Peyer's patch (tissue), 4 donors: ENCODE data around the gene NARS2. TPM values are rescaled to one million over a fixed set of nuclear protein-coding genes. Genes with fewer than 3 reads are reported as not detected.

Experiments used
- DNase-seq, 3 donors: peaks; one replicate each; pipeline ENCODE4 v3.0.0-alpha.2; 2017 to 2019
- H3K27ac ChIP-seq, 4 donors: fragments of 200-600 bp; sonication (generic); one replicate each; pipeline ENCODE4 v1.5.1; 2016 to 2019
- H3K27me3 ChIP-seq, 2 donors: fragments of 200-600 bp; sonication (generic); one replicate each; pipeline ENCODE4 v1.5.1; 2019
- H3K36me3 ChIP-seq, 3 donors: fragments of 200-600 bp; sonication (generic); one replicate each; pipeline ENCODE4 v1.5.1; 2016 to 2019
- H3K4me1 ChIP-seq, 4 donors: fragments of 200-600 bp; sonication (generic); one replicate each; pipeline ENCODE4 v1.5.1; 2016 to 2019
- H3K4me3 ChIP-seq, 4 donors: fragments of 200-600 bp; sonication (generic); 1 replicate in 3 of 4; 2 replicates in 1 of 4; pipeline ENCODE4 v1.5.1; 2016 to 2019; ENCODE audit warnings: mild to moderate bottlenecking in 1 of 4
- H3K9me3 ChIP-seq, 4 donors: fragments of 200-600 bp; sonication (generic); one replicate each; pipeline ENCODE4 v1.5.1; 2016 to 2019; ENCODE audit warnings: mild to moderate bottlenecking in 1 of 4
- CTCF ChIP-seq, 6 experiments: fragments of 450-650 bp in 4 of 6; fragments of 200-600 bp in 2 of 6; sonication (generic) in 1 of 6; IDR thresholded peaks; one replicate each; pipeline ENCODE4 v1.5.1; 2017 to 2019; ENCODE audit warnings: antibody characterized with exemption in 6 of 6, mild to moderate bottlenecking in 3 of 6, moderate library complexity in 1 of 6
- POLR2A ChIP-seq, 2 donors: fragments of 450-650 bp; IDR thresholded peaks; one replicate each; pipeline ENCODE4 v1.5.1; 2017; ENCODE audit warnings: antibody characterized with exemption in 2 of 2, mild to moderate bottlenecking in 2 of 2, moderate library complexity in 2 of 2
- total RNA-seq, 4 donors: library from RNA; depleted of rRNA; stranded (reverse); fragments of >200 nt; gene quantifications; one replicate each; pipeline ENCODE4 v1.1.0, GENCODE V29; 2016

The NARS2 gene
- total RNA-seq, 4 donors from 2014 or later = 7.7 to 28.9 (median 10.7) TPM

DNA sequence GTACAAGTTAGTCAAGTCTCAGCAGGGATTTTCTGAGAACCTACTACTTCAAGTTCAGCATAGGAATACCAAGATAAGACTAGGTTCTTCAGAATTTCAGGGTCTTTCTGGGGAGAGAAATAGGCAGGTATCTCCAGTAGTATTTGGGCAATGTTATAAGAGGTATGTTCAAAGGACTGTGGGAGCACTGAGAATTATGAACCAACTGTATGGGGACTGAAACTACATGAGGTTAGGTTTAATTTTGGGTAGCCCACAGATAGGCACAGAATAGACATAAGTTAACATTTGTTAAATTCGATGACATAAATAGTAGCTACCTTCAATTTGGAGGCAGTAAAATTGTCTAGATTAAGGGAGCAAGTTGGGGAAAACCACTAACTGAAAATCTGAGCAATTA, 147.8 kb downstream of the NARS2 start:
- no peak for TF ChIP-seq POLR2A (IDR thresholded peaks at IDR 0.05)
- no peak for TF ChIP-seq CTCF (IDR thresholded peaks at IDR 0.05)
- H3K27me3 ChIP-seq = no peaks in the 10 kb centered on the region
- H3K36me3 ChIP-seq = no peaks in the 10 kb centered on the region

GRCh38 chr11:78425399-78426070, 149.1 kb downstream of the NARS2 start:
- Histone ChIP-seq H3K36me3 (no peaks in the 10 kb centered on the region), H3K4me3 (no peak overlapping the region), H3K27me3 (no peaks in the 10 kb centered on the region), H3K4me1 (peaks cover 0 to 4% (median 0%) of the 10 kb centered on the region in 4 donors), H3K9me3 (no peaks in the 10 kb centered on the region), H3K27ac (peak overlapping the region in 2 of 4 donors; percentile 27 to 70)
- no peak for DNase-seq
- TF ChIP-seq CTCF (IDR thresholded peaks at IDR 0.05) (no peak), POLR2A (IDR thresholded peaks at IDR 0.05) (no peak)

More for the DNA sequence above, 147.8 kb downstream of the NARS2 start:
- Histone ChIP-seq H3K4me1 (no peaks in the 10 kb centered on the region), H3K9me3 (no peaks in the 10 kb centered on the region), H3K4me3 (no peak overlapping the region), H3K27ac (no peak overlapping the region)
- no peak for DNase-seq

GRCh38 chr11:78424334-78425270, 150.1 kb downstream of the NARS2 start:
- Histone ChIP-seq H3K9me3 (no peaks in the 10 kb centered on the region), H3K4me1 (peaks cover 0 to 13% (median 0%) of the 10 kb centered on the region in 4 donors), H3K27me3 (no peaks in the 10 kb centered on the region), H3K4me3 (no peak overlapping the region), H3K36me3 (no peaks in the 10 kb centered on the region), H3K27ac (peak overlapping the region in 3 of 4 donors; percentile 20 to 70 (median 27))
- no peak for DNase-seq
- no peak for TF ChIP-seq POLR2A (IDR thresholded peaks at IDR 0.05)
- no peak for TF ChIP-seq CTCF (IDR thresholded peaks at IDR 0.05)

GRCh38 chr11:78423241-78423640, 151.4 kb downstream of the NARS2 start:
- H3K27me3 ChIP-seq = no peaks in the 10 kb centered on the region
- no peaks in the 10 kb centered on the region for H3K36me3 ChIP-seq
- H3K4me3 ChIP-seq = no peak overlapping the region
- DNase-seq = no peak
- H3K9me3 ChIP-seq = no peaks in the 10 kb centered on the region
- TF ChIP-seq CTCF (IDR thresholded peaks at IDR 0.05) = no peak
- no peak for TF ChIP-seq POLR2A (IDR thresholded peaks at IDR 0.05)
- no peak overlapping the region for H3K27ac ChIP-seq
- peaks cover 0 to 21% (median 2%) of the 10 kb centered on the region in 4 donors for H3K4me1 ChIP-seq

DNA sequence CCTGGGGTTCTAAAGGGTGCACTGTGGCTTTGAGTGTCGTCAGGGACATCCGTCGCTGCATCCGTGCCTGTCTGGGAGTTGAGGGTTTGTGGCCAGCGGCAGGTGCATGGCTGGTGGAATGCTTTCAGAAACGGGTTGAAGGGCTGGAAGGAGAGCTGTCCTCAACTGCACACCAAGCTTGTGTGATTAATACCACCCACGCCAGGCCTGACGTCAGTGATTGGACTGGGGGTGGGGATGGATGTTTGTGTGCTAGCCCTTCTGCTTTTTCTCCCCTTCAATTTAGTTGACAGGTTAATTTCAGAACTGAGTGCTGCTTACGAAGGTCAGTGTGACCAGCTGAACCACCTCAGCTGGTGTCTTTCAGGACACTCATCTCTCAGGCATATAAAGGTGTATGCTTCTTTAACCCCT, 153.9 kb downstream of the NARS2 start:
- Histone ChIP-seq H3K27ac (peak overlapping the region in 2 of 4 donors; percentile 15 to 67), H3K4me1 (peaks cover 0 to 23% (median 3%) of the 10 kb centered on the region in 4 donors), H3K4me3 (peak overlapping the region in 1 of 4 donors; percentile 14), H3K36me3 (no peaks in the 10 kb centered on the region), H3K9me3 (no peaks in the 10 kb centered on the region), H3K27me3 (no peaks in the 10 kb centered on the region)
- DNase-seq = peak in 2 of 3 donors; percentile 88 to 89
- TF ChIP-seq POLR2A (IDR thresholded peaks at IDR 0.05) (no peak), CTCF (IDR thresholded peaks at IDR 0.05) (no peak)
